Astrocyte (in vitro differentiated cells and primary cell): ENCODE measurements around the gene IFIH1.

Source experiments
- EZH2 ChIP-seq: IDR thresholded peaks from 2 replicates; pipeline ENCODE4 v1.6.1; 2012; ENCODE audit warnings: mild to moderate bottlenecking, low read length, inconsistent platforms; ENCODE audit not compliant: insufficient read depth
- TF ChIP-seq, protein P1 (sequence below): IDR thresholded peaks from 2 replicates; pipeline ENCODE4 v1.5.1; 2011; ENCODE audit warnings: low read depth, mild to moderate bottlenecking, inconsistent platforms, low read length, moderate library complexity; ENCODE audit not compliant: insufficient read depth

DNA sequence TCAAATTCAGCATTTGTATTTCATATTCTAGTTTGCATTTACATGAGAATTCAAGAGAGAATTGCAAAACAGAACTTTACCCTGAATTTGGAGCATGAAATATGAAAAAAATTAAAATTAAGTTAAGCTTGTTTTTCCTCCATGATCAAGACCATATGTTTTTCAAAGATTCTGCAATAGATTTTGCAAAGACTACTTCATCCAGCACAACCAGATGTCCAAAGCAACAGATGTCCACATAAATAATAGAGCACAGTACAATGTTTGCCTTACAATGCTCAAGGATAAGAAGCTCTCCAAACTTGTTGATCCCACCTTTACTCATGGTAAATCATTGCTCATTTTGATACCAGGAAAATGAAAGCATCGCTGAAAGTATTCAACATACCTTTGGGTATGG lies 100.9 kb downstream of the IFIH1 start:
- TF ChIP-seq, protein P1, sequence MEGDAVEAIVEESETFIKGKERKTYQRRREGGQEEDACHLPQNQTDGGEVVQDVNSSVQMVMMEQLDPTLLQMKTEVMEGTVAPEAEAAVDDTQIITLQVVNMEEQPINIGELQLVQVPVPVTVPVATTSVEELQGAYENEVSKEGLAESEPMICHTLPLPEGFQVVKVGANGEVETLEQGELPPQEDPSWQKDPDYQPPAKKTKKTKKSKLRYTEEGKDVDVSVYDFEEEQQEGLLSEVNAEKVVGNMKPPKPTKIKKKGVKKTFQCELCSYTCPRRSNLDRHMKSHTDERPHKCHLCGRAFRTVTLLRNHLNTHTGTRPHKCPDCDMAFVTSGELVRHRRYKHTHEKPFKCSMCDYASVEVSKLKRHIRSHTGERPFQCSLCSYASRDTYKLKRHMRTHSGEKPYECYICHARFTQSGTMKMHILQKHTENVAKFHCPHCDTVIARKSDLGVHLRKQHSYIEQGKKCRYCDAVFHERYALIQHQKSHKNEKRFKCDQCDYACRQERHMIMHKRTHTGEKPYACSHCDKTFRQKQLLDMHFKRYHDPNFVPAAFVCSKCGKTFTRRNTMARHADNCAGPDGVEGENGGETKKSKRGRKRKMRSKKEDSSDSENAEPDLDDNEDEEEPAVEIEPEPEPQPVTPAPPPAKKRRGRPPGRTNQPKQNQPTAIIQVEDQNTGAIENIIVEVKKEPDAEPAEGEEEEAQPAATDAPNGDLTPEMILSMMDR = no peak
- TF ChIP-seq EZH2 = no peak
